K562 (cell line): Measurements from ENCODE around the gene ELF1. TPM values are rescaled to one million over a fixed set of nuclear protein-coding genes. Genes with fewer than 3 reads are reported as not detected.

Experiments
- ATAC-seq: fragments of 200-7000 bp; cut with Tn5 transposase; 3 replicates; pipeline ENCODE4 v1.9.1; 2020; ENCODE audit warnings: moderate library complexity
- BruUV-seq: library from RNA; stranded (reverse); fragments of 400-500 nt; replicated peaks from 2 replicates; lab custom pipeline; 2021; lab: Mats Ljungman, UMichigan
- CTCF ChIA-PET: fragments of 300-600 bp; formaldehyde crosslinking; extraction: SDS; loops from one replicate; lab custom pipeline; 2021; ENCODE audit warnings: low intra/inter-chr PET ratio; lab: Yijun Ruan, JAX
- POLR2A ChIA-PET: fragments of 300-600, 350-650 bp; sonication (Branson Sonifier 250); formaldehyde crosslinking; extraction: SDS; loops from one replicate; lab custom pipeline; 2021; ENCODE audit warnings: antibody characterized with exemption, inconsistent platforms; lab: Yijun Ruan, JAX
- DNase-seq, 4 experiments: peaks; one replicate each; pipeline versions ENCODE4 v3.0.0 to v3.0.0-alpha.2; 2011 to 2018; ENCODE audit warnings: low spot score in 3 of 4, mixed read lengths in 3 of 4; ENCODE audit errors: extremely low read depth in 1 of 4
- FAIRE-seq: peaks from 2 replicates; lab custom pipeline; 2011; peaks lifted over from hg19 to GRCh38; lab: Jason Lieb, UNC
- H2AFZ ChIP-seq: 2 replicates; pipeline ENCODE4 v1.6.0; 2011; ENCODE audit warnings: low read depth, low read length, control low read depth, inconsistent platforms
- H3K27ac ChIP-seq: fragments of 200-600 bp; 3 replicates; pipeline ENCODE4 v1.8.0; 2011; ENCODE audit warnings: low read depth, mild to moderate bottlenecking, control low read depth, inconsistent platforms, low read length, moderate library complexity, mixed read lengths; ENCODE audit errors: extremely low read depth
- H3K27me3 ChIP-seq, 2 experiments: fragments of 300-600 bp in 1 of 2; 2 replicates in 1 of 2; 3 replicates in 1 of 2; pipeline versions ENCODE4 v1.6.0 to v1.8.0; 2011; ENCODE audit warnings: inconsistent platforms in 2 of 2, low read length in 2 of 2, mild to moderate bottlenecking in 1 of 2, mixed read lengths in 1 of 2, moderate library complexity in 1 of 2; ENCODE audit not compliant: control insufficient read depth in 2 of 2, insufficient read depth in 2 of 2
- H3K36me3 ChIP-seq: fragments of 300-600 bp; 3 replicates; pipeline ENCODE4 v1.8.0; 2011; ENCODE audit warnings: mild to moderate bottlenecking, low read length, inconsistent platforms; ENCODE audit not compliant: control insufficient read depth, insufficient read depth
- H3K4me1 ChIP-seq, 2 experiments: fragments of 200-600 bp in 1 of 2; replicated peaks in 1 of 2; 2 replicates in 1 of 2; 3 replicates in 1 of 2; pipeline versions ENCODE4 v1.5.1 to v1.8.0; 2011; ENCODE audit warnings: inconsistent platforms in 2 of 2, low read length in 2 of 2, mild to moderate bottlenecking in 1 of 2, mixed read lengths in 1 of 2, moderate library complexity in 1 of 2; ENCODE audit not compliant: control insufficient read depth in 2 of 2, insufficient read depth in 2 of 2
- H3K4me2 ChIP-seq: 2 replicates; pipeline ENCODE4 v1.6.1; 2011; ENCODE audit warnings: low read length, control low read depth, inconsistent platforms, mixed read lengths; ENCODE audit not compliant: insufficient read depth
- H3K4me3 ChIP-seq: fragments of 200-600 bp; sonication (generic), shearing (Covaris generic); 2 replicates; pipeline ENCODE4 v1.5.1; 2016; ENCODE audit warnings: control low read depth, inconsistent platforms
- H3K79me2 ChIP-seq: fragments of 200-600 bp; 3 replicates; pipeline ENCODE4 v1.8.0; 2011; ENCODE audit warnings: low read length, inconsistent platforms; ENCODE audit not compliant: control insufficient read depth, insufficient read depth
- H3K9ac ChIP-seq, 2 experiments: 2 replicates each; pipeline versions ENCODE4 v1.6.0 to v1.6.1; 2011; ENCODE audit warnings: low read depth in 2 of 2, low read length in 2 of 2, control low read depth in 1 of 2, inconsistent platforms in 1 of 2, mild to moderate bottlenecking in 1 of 2, mixed read lengths in 1 of 2; ENCODE audit not compliant: insufficient read depth in 1 of 2
- H3K9me1 ChIP-seq: one replicate; pipeline ENCODE4 v1.6.0; 2011; ENCODE audit warnings: inconsistent platforms, mild to moderate bottlenecking, low read length, moderate library complexity; ENCODE audit not compliant: control insufficient read depth, insufficient read depth
- H3K9me3 ChIP-seq: replicated peaks from 2 replicates; pipeline ENCODE4 v1.5.1; 2011; ENCODE audit warnings: low read depth, low read length, inconsistent platforms; ENCODE audit not compliant: control insufficient read depth, insufficient read depth
- H4K20me1 ChIP-seq: replicated peaks from 2 replicates; pipeline ENCODE4 v1.6.1; 2011; ENCODE audit warnings: low read length, inconsistent platforms, mixed read lengths; ENCODE audit not compliant: control insufficient read depth, insufficient read depth
- ETS2 ChIP-seq: IDR thresholded peaks from 2 replicates; pipeline ENCODE4 v1.6.1; 2016; ENCODE audit warnings: borderline replicate concordance, missing genetic modification characterization, mild to moderate bottlenecking, moderate library complexity, missing compliant biosample characterization; ENCODE audit not compliant: poor library complexity, severe bottlenecking
- HDAC8 ChIP-seq: fragments of 450-650 bp; IDR thresholded peaks from 2 replicates; pipeline ENCODE4 v1.6.1; 2016; ENCODE audit warnings: mild to moderate bottlenecking, missing genetic modification characterization, moderate library complexity, missing compliant biosample characterization
- KLF1 ChIP-seq: fragments of 450-650 bp; IDR thresholded peaks from 2 replicates; pipeline ENCODE4 v1.6.1; 2016; ENCODE audit warnings: missing genetic modification characterization, missing compliant biosample characterization
- NFYB ChIP-seq: IDR thresholded peaks from 2 replicates; pipeline ENCODE4 v1.6.1; 2011; ENCODE audit warnings: mild to moderate bottlenecking, moderate library complexity; ENCODE audit not compliant: insufficient read length; ENCODE audit errors: extremely low read depth
- PHTF2 ChIP-seq: fragments of 250-450 bp; sonication (Bioruptor Pico); IDR thresholded peaks from 2 replicates; pipeline ENCODE4 v1.5.0; 2021; ENCODE audit warnings: mild to moderate bottlenecking
- RAD21 ChIP-seq, 2 experiments: fragments of 250-450 bp in 1 of 2; fragments of 450-650 bp in 1 of 2; sonication (Bioruptor Pico) in 1 of 2; formaldehyde crosslinking in 1 of 2; IDR thresholded peaks in 1 of 2; conservative IDR thresholded peaks in 1 of 2; 2 replicates each; pipeline versions ENCODE4 v1.4.0 to v1.8.0; 2020 to 2022; ENCODE audit warnings: mild to moderate bottlenecking in 2 of 2, moderate library complexity in 1 of 2
- STAG1 ChIP-seq: sonication (generic); formaldehyde crosslinking; IDR thresholded peaks from 2 replicates; pipeline ENCODE4 v1.5.0; 2020; ENCODE audit warnings: missing genetic modification reagents, borderline replicate concordance
- in situ Hi-C: fragments of 300-500 bp; cut with MboI; formaldehyde crosslinking; loops from 4 replicates; pipeline ENCODE4 v1.15.0; 2018; ENCODE audit warnings: inconsistent platforms, mixed read lengths
- intact Hi-C: fragments of 100-400 bp; cut with micrococcal nuclease; formaldehyde crosslinking; loops from 2 replicates; pipeline ENCODE4 v1.14.2; 2022
- polyA plus RNA-seq, 8 experiments: library from polyadenylated mRNA; depleted of rRNA in 4 of 8; stranded (reverse) in 5 of 8; unstranded in 3 of 8; fragments of >200 nt; fragmentation: Nextera tagmentation in 2 of 8; fragmentation: Illumina TruSeq in 1 of 8; extraction: Ambion mirVana in 2 of 8; extraction: Trizol in 1 of 8; gene quantifications; 2 replicates each; pipeline versions ENCODE4 v1.2.1 to v1.2.3, GENCODE V29; 2011 to 2014; ENCODE audit warnings: inconsistent platforms in 1 of 8, missing spikeins in 1 of 8
- total RNA-seq, 7 experiments: library from RNA; depleted of rRNA in 6 of 7; stranded (reverse); fragments of >200 nt in 6 of 7; fragmentation: Illumina TruSeq in 2 of 7; extraction: Trizol in 2 of 7; gene quantifications; 2 replicates each; pipeline versions ENCODE4 v1.2.1 to v1.2.3, GENCODE V29; 2011 to 2021; ENCODE audit warnings: low replicate concordance in 1 of 7
- TF ChIP-seq, protein P1 (sequence below), 2 experiments: fragments of 450-650 bp in 1 of 2; sonication (generic) in 1 of 2; formaldehyde crosslinking; conservative IDR thresholded peaks; 2 replicates each; pipeline versions ENCODE4 v1.4.0 to v1.8.1; 2020 to 2022; ENCODE audit warnings: mild to moderate bottlenecking in 1 of 2, missing genetic modification reagents in 1 of 2
- TF ChIP-seq, protein P2 (sequence below): sonication (generic); formaldehyde crosslinking; IDR thresholded peaks from 2 replicates; pipeline ENCODE4 v1.8.1; 2023; ENCODE audit warnings: mild to moderate bottlenecking, missing genetic modification reagents
- TF ChIP-seq, protein P3 (sequence below), 3 experiments: fragments of 200-800 bp in 1 of 3; sonication (Bioruptor generic) in 1 of 3; sonication (generic) in 1 of 3; formaldehyde crosslinking in 1 of 3; IDR thresholded peaks; 2 replicates each; pipeline versions ENCODE4 v1.6.1 to v1.8.0; 2016 to 2022; ENCODE audit warnings: mild to moderate bottlenecking in 2 of 3, missing compliant biosample characterization in 2 of 3, missing genetic modification characterization in 2 of 3, missing genetic modification reagents in 1 of 3

ELF1 gene
- total and polyA plus RNA-seq, 9 of the 15 experiments (the other 6 are each of a cell fraction or from before 2014, with no cell fraction given): 24.7 to 54.4 (median 33.4) TPM

DNA sequence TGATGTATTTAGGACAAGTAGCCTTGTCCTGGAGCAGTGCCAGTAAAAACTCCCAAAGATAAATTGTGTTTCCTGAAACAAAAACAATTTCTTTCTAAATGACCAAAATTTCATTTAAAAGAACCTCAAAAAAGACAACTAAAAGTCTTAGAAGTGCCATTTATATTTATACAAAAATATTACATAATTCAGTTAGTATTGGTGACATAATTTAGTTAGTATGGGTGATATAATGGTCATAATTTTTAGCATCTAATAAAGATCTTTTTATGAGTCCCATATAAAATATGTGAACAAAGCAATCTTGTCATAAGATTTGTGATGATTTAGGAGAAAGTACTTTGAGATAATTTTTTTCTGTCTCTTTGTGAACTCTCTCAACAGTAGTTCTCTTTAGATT, 76.0 kb downstream of the ELF1 start:
- CTCF ChIA-PET: no interaction called here
- H2AFZ ChIP-seq: no peak overlapping the region
- H3K27ac ChIP-seq: no peak overlapping the region
- no TSS peak for BruUV-seq
- intact Hi-C loops (no loop called here), in situ Hi-C loops (no loop called here)
- no peaks in the 10 kb centered on the region for H3K9me3 ChIP-seq
- TF ChIP-seq KLF1 (tag) (no peak), NFYB (no peak), HDAC8 (tag) (no peak), PHTF2 (no peak), STAG1 (no peak), ETS2 (tag) (no peak), RAD21 (CRISPR knock-in tag; conservative IDR thresholded peaks at IDR 0.05 in 1 of 2, IDR thresholded peaks at IDR 0.05 in 1 of 2) (no peak)
- TF ChIP-seq, protein P1, sequence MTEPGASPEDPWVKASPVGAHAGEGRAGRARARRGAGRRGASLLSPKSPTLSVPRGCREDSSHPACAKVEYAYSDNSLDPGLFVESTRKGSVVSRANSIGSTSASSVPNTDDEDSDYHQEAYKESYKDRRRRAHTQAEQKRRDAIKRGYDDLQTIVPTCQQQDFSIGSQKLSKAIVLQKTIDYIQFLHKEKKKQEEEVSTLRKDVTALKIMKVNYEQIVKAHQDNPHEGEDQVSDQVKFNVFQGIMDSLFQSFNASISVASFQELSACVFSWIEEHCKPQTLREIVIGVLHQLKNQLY (CRISPR knock-in tag; conservative IDR thresholded peaks at IDR 0.05): no peak
- TF ChIP-seq, protein P2, sequence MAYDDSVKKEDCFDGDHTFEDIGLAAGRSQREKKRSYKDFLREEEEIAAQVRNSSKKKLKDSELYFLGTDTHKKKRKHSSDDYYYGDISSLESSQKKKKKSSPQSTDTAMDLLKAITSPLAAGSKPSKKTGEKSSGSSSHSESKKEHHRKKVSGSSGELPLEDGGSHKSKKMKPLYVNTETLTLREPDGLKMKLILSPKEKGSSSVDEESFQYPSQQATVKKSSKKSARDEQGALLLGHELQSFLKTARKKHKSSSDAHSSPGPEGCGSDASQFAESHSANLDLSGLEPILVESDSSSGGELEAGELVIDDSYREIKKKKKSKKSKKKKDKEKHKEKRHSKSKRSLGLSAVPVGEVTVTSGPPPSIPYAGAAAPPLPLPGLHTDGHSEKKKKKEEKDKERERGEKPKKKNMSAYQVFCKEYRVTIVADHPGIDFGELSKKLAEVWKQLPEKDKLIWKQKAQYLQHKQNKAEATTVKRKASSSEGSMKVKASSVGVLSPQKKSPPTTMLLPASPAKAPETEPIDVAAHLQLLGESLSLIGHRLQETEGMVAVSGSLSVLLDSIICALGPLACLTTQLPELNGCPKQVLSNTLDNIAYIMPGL (CRISPR knock-in tag): no peak
- TF ChIP-seq, protein P3, sequence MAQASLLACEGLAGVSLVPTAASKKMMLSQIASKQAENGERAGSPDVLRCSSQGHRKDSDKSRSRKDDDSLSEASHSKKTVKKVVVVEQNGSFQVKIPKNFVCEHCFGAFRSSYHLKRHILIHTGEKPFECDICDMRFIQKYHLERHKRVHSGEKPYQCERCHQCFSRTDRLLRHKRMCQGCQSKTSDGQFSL (CRISPR knock-in tag; IDR thresholded peaks at IDR 0.05): no peak
- TF ChIP-seq, protein P3 (tag; IDR thresholded peaks at IDR 0.05): no peak
- peaks cover 19% of the 10 kb centered on the region; the same call in 2 of the 3 replicates for H3K79me2 ChIP-seq
- FAIRE-seq (no peak), ATAC-seq (no peak), DNase-seq (no peak)
- no peaks in the 10 kb centered on the region for H3K27me3 ChIP-seq
- no peak overlapping the region for H3K4me2 ChIP-seq
- H3K9ac ChIP-seq: no peak overlapping the region
- POLR2A ChIA-PET: interaction anchor here (0.6 to 1.7 kb wide), 2 partner anchors 15 to 130 kb away, joined by 3 to 4 read pairs; no protein-coding TSS in a partner anchor
- peaks cover 90% of the 10 kb centered on the region for H3K36me3 ChIP-seq
- H3K4me3 ChIP-seq: no peak overlapping the region
- no peaks in the 10 kb centered on the region for H4K20me1 ChIP-seq
- no peaks in the 10 kb centered on the region for H3K4me1 ChIP-seq
- no peaks in the 10 kb centered on the region for H3K9me1 ChIP-seq
